ENCODE results near the gene PPFIA1.

- no peak for TF ChIP-seq CTCF (IDR thresholded peaks at IDR 0.05)
- TF ChIP-seq POLR2A (IDR thresholded peaks at IDR 0.05), result no peak
- no peak for TF ChIP-seq EP300 (IDR thresholded peaks at IDR 0.05)
These were observed 93.7 kb downstream of the PPFIA1 start for GRCh38 chr11:70364178-70364577.
